ENCODE data around the gene SLC19A3.

DNA sequence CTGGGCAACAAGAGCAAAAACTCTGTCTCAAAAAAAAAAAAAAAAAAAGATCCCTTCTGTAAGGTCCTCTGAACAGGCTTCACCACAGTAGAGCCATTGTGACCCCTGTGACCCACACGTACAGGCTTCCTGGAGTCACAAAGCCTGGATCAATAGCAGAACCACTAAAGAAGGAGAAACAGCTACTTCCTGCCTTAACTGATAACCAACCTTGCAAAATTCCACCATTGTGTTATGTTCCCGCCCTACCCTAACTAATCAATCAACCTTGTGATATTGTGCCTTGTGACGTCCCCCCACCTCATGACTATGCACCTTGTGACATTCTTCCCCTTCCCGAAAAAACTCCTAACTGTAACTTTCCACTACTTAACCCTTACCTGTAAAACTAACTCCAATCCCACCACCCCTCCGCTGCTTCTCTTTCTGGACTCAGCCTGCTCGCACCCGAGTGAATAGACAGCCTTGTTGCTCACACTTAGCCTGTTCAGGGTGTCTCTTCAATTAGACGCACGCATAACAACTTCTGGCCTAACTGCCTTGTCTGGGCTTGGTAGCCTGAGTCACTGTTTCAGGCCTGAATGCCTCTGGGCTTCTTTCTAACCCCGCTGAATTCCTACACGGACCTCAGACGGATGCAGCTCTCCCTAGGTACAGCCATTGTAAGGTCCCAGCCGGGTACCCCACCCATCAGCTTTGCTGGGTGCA, 41.7 kb upstream of the SLC19A3 start:
- TF ChIP-seq POLR2AphosphoS5 (IDR thresholded peaks at IDR 0.05), result no peak
- TF ChIP-seq, protein P1, sequence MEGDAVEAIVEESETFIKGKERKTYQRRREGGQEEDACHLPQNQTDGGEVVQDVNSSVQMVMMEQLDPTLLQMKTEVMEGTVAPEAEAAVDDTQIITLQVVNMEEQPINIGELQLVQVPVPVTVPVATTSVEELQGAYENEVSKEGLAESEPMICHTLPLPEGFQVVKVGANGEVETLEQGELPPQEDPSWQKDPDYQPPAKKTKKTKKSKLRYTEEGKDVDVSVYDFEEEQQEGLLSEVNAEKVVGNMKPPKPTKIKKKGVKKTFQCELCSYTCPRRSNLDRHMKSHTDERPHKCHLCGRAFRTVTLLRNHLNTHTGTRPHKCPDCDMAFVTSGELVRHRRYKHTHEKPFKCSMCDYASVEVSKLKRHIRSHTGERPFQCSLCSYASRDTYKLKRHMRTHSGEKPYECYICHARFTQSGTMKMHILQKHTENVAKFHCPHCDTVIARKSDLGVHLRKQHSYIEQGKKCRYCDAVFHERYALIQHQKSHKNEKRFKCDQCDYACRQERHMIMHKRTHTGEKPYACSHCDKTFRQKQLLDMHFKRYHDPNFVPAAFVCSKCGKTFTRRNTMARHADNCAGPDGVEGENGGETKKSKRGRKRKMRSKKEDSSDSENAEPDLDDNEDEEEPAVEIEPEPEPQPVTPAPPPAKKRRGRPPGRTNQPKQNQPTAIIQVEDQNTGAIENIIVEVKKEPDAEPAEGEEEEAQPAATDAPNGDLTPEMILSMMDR (IDR thresholded peaks at IDR 0.05), result no peak
- no peak for TF ChIP-seq POLR2A (IDR thresholded peaks at IDR 0.05)
